ENCODE data around the gene PLD6. TPM values are rescaled to one million over a fixed set of nuclear protein-coding genes. Genes with fewer than 3 reads are reported as not detected.
"Not testable (repeated sequence)": the region's sequence is repeated elsewhere in the genome, so short reads cannot be mapped to it uniquely, and the experiment has no call there.

PLD6 gene
- total and polyA plus RNA-seq, 5 experiments from 2014 or later: 6.6 to 13.1 (median 9.8) TPM

DNA sequence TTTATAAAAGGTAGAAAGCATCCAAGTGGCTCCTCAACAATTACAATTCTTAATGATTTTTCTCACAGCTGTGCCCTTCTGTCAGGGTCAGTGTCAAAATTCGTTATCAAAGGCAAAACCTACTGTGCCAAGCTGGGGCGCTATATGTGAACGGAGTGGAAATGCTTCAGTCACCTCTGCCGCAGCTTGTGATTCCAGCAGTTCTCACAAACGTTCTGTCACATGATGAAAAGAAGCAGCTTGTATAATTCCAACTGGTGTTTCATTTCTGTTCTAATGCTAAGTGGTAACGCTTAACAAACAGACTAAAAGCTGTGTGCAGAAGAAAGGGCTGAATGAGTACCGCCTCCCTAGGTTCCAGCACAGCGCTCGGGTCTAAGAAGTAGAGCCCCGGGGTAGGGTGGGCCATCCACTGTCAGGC, 14.2 kb downstream of the PLD6 start:
- Mint-ChIP-seq H3K4me3 (no peak overlapping the region), H3K27ac (peak overlapping the region in 3 of 10 donors; percentile 12 to 44 (median 29)), H3K4me1 (peaks cover 2 to 22% (median 14%) of the 10 kb centered on the region in 4 donors), H3K9me3 (no peaks in the 10 kb centered on the region), H3K36me3 (peaks cover 0 to 11% (median 6%) of the 10 kb centered on the region in 3 donors), H3K27me3 (no peaks in the 10 kb centered on the region)
- no peak for ATAC-seq
- DNase-seq: no peak
- POLR2A ChIA-PET: interaction anchor here (0.7 to 1.2 kb wide), 2 partner anchors 8 to 9 kb away, joined by 3 read pairs; no protein-coding TSS in a partner anchor

DNA sequence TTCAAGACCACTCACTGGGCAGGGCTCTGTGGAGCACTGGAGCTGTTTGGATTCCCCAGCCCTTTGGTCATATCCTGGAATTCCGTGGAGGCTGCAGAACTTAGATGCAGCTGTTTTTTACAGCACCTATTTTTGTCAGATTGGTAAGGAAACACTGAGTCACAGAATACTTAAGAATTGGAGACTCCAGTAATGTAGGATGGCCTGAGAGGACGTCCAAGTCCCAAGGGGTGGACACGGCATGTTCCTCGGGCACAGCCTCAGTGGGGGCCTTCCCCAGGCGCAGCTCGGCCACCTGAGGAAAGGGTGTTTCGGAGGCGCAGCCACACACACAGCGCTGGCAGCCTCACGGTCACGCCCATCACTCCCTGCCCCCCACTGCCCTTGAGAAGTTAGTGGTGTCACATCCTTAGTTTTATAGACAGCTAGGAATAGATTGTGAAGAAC, 14.8 kb downstream of the PLD6 start:
- POLR2A ChIA-PET: interaction anchor here (1.2 kb wide), 1 partner anchor 7 kb away, joined by 3 read pairs; no protein-coding TSS in a partner anchor

DNA sequence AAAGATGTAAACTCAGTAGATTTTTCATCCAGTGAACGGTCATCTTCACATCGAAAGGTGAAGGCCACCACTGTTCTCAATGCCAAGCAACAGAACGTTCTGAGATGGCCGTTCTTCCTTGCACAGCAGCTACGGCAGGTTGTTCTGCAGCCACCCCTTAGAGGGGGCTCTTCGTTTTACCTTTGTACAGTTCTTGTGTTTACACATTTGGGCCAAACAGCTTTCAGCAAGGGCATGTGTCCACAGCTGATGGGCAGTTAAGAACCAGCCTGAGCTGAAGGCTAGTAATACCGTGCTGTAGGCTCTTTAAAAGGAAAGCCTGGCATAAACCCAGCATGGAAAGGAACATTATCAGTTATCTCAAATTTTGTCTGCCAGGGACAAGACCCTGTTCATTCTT, 15.9 kb downstream of the PLD6 start:
- Mint-ChIP-seq H3K27me3 (no peaks in the 10 kb centered on the region), H3K27ac (peak overlapping the region in 4 of 10 donors; percentile 18 to 73 (median 24))
- no peak for ATAC-seq

More for the DNA sequence above, 14.8 kb downstream of the PLD6 start:
- peak overlapping the region in 4 of 10 donors; percentile 3 to 48 (median 44) for H3K27ac Mint-ChIP-seq
- H3K4me3 Mint-ChIP-seq: no peak overlapping the region
- H3K9me3 Mint-ChIP-seq: no peaks in the 10 kb centered on the region
- DNase-seq (no peak), ATAC-seq (no peak)
- no peaks in the 10 kb centered on the region for H3K27me3 Mint-ChIP-seq
- H3K4me1 Mint-ChIP-seq: peaks cover 2 to 26% (median 20%) of the 10 kb centered on the region in 4 donors
- peaks cover 0 to 11% (median 6%) of the 10 kb centered on the region in 3 donors for H3K36me3 Mint-ChIP-seq

DNA sequence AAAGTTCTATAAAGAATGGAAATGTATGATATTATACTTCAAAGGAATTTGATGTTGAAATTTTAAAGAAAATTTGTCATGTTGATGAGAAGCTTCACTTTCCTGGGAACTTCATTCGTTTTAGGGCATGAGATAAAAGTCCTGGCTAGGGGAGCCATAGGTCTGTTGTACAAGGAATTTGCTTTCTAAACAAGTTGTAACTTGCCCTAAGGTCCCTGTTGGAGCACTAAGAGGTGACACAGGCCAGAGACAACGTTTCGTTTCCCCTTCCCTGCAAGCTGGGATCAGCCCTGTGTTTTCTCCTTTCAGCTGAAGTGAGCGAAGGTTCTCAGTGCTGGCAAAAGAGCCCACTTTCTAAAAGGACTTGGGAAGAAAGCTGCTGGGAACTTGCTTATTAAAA, 16.6 kb downstream of the PLD6 start:
- peak overlapping the region in 1 of 10 donors; percentile 29 for H3K27ac Mint-ChIP-seq
- ATAC-seq: no peak
- POLR2A ChIA-PET: interaction anchor here (0.8 to 1.3 kb wide), 4 partner anchors 8 to 16 kb away, joined by 5 read pairs; partner anchors contain the start of gene PLD6
- H3K36me3 Mint-ChIP-seq: peaks cover 0 to 17% (median 6%) of the 10 kb centered on the region in 3 donors
- DNase-seq: no peak
- no peak overlapping the region for H3K4me3 Mint-ChIP-seq
- peaks cover 8 to 42% (median 37%) of the 10 kb centered on the region in 4 donors for H3K4me1 Mint-ChIP-seq
- H3K9me3 Mint-ChIP-seq: no peaks in the 10 kb centered on the region
- no peaks in the 10 kb centered on the region for H3K27me3 Mint-ChIP-seq

More for the DNA sequence above, 15.9 kb downstream of the PLD6 start:
- peaks cover 0 to 14% (median 6%) of the 10 kb centered on the region in 3 donors for H3K36me3 Mint-ChIP-seq
- H3K9me3 Mint-ChIP-seq: no peaks in the 10 kb centered on the region
- POLR2A ChIA-PET: interaction anchor here (0.8 to 1.3 kb wide), 2 partner anchors 9 to 16 kb away, joined by 5 read pairs; partner anchors contain the start of gene PLD6
- peaks cover 5 to 36% (median 31%) of the 10 kb centered on the region in 4 donors for H3K4me1 Mint-ChIP-seq
- no peak overlapping the region for H3K4me3 Mint-ChIP-seq
- no peak for DNase-seq

DNA sequence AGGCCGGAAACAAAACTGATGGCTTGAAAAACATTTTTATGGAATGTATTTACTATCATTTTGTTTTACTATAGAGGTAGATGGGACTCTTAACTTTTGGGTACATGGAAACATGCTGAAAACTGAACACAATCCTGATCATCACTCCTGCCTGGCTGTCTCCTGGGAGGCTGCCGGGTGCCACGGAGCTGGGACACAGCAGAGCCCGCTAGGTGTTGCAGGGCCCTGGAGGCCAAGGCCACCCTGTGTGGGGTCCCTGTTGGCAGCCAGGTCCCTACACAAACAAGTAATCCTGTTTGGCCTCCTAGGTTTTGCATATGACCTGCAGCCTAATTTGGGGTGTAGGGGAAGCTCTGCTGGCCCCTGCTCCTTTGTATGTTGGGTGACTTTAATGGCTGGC, 17.5 kb downstream of the PLD6 start:
- H3K9me3 Mint-ChIP-seq: no peaks in the 10 kb centered on the region
- peaks cover 13 to 52% (median 47%) of the 10 kb centered on the region in 4 donors for H3K4me1 Mint-ChIP-seq
- no peak overlapping the region for H3K27ac Mint-ChIP-seq
- ATAC-seq (no peak), DNase-seq (no peak)
- POLR2A ChIA-PET: interaction anchor here (1.0 to 1.2 kb wide), 4 partner anchors 9 to 18 kb away, joined by 4 to 5 read pairs (median 5); partner anchors contain the start of gene PLD6
- no peak overlapping the region for H3K4me3 Mint-ChIP-seq
- no peaks in the 10 kb centered on the region for H3K27me3 Mint-ChIP-seq
- peaks cover 0 to 18% (median 6%) of the 10 kb centered on the region in 3 donors for H3K36me3 Mint-ChIP-seq

DNA sequence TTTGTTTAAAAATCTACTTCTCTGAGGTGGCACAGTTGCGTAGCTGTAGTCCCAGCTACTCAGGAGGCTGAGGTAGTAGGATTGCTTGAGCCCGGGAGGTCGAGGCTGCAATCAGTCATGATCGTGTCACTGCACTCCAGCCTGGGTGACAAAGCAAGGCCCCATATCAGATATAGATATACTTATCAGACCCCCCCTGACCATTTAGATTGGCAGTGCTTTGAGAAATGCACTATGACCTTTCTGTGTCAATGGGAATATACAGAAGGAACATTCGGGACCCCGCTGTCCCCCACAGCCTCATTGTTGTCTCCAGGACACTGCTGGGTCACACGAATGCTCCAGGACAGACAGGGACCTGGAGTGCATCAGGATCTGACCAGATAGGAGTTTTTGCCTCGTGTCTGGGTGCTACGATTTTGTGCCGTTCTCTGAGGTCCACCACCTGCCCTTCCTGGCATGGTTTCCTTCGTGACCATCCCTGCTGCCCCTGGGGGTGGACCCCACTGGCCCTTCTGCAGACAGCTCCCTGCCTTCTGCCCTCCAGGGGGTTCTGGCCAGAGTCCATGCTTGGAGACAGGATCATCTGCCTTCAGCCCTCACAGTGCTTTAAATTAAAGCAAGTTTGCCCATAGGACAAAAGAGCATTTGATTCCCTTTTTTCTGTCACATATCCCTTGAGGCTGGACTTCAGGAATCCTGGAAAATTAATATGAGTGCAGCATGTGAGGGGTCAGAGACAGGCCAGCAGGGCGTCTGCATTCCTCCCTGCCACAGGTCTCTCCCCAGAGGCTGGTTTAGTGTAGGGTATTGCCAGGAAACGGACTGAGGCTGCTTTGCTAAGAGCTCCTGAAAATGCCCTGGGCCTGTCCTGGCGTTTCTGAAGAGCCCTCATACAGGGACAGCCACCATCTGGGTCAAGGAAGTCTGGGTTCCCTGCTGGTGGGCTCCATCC, 19.3 kb downstream of the PLD6 start:
- DNase-seq (no peak), ATAC-seq (no peak)
- peak overlapping the region in 6 of 10 donors; percentile 14 to 73 (median 42) for H3K4me3 Mint-ChIP-seq
- H3K36me3 Mint-ChIP-seq: peaks cover 0 to 18% (median 8%) of the 10 kb centered on the region in 3 donors
- no peaks in the 10 kb centered on the region for H3K27me3 Mint-ChIP-seq
- POLR2A ChIA-PET: interaction anchor here (0.6 to 1.1 kb wide), 3 partner anchors 10 to 99 kb away, joined by 3 to 5 read pairs (median 3); partner anchors contain the start of gene PLD6
- peaks cover 18 to 62% (median 56%) of the 10 kb centered on the region in 4 donors for H3K4me1 Mint-ChIP-seq
- H3K9me3 Mint-ChIP-seq: no peaks in the 10 kb centered on the region
- H3K27ac Mint-ChIP-seq: peak overlapping the region; percentile 40 to 97 (median 74)

DNA sequence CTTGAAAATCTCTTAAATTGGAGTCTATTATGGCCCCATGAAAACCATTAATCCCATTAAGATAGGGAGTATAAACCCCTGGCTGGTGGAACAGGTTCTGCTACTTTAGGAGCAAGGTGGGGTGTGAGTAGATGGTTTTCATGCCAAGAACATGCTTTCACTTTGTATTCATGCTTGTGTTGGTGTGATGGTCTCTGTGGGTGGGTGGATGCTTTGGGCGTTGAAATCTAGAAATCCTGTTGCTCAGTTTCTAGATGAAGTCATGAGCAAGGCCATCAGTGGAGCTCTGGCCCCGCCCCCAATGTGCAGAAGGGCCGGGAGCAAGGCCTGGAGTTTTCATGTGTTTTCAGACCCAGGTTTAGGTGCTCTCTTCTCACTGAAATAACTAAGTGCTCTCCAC, 20.1 kb downstream of the PLD6 start:
- Mint-ChIP-seq H3K27me3 (no peaks in the 10 kb centered on the region), H3K4me1 (peaks cover 22 to 69% (median 63%) of the 10 kb centered on the region in 4 donors), H3K27ac (peak overlapping the region in 9 of 10 donors; percentile 18 to 97 (median 80)), H3K4me3 (peak overlapping the region in 9 of 10 donors; percentile 14 to 73 (median 63)), H3K36me3 (peaks cover 0 to 18% (median 8%) of the 10 kb centered on the region in 3 donors), H3K9me3 (no peaks in the 10 kb centered on the region)
- no peak for ATAC-seq
- POLR2A ChIA-PET: interaction anchor here (0.6 kb wide), 1 partner anchor 10 kb away, joined by 4 read pairs; no protein-coding TSS in a partner anchor
- DNase-seq: no peak

DNA sequence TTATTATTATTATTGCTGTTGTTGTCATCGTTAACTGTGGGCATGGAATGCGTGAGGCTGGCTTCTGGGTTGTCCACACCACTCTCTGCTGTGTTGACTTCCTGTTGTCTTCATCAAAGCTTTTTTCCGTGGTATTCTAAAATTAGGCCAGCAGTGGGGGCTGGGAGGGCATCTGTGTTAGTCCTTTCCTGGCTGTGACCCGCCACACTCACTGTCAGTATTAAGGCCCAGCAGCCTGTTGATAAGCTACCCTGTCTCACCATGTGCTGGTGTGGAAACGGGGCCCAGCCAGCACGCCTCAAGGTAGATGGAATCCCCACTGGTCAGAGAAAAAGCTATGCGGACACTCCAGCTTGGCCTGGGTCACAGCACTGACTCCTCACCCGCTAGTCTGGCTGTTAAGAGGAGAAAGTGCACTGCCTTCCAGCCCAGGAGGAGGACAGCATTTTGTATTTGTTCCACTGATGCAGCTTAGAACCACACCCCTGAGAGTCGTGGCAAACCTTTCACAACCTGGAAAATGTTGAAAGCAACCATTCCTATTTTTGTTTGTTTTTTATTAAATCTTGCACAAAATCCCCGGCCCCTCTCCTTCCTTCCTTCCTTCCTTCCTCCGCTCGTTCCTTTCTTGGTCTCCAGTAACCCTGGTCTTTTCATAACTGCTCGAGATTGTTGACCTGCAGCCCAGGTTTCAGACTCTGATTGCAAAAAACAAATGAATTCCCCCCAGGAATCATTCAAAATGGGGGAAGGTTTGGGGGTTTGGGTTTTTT, 21.0 kb downstream of the PLD6 start:
- not testable (repeated sequence) for DNase-seq

DNA sequence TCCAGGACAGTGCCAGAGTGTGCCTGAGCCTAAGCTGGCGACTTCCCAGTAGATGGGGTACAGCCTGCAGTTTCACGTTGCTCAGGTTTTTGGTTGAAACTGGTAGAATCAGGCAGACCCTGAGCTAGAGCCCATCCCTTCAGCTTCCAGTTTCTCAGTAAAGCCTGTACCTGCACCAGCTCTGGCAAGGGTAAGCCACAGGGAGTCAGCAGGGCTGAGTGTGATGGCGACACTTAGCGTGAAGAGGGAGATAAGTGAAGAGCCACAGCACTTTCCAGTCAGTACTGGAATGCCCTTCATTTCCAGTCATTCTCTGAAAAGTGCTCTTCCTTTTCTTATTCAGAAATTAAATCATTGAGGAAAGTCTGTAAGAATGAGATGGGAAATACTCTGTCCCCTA, 22.4 kb downstream of the PLD6 start:
- Mint-ChIP-seq H3K4me1 (peaks cover 33 to 91% (median 84%) of the 10 kb centered on the region in 4 donors), H3K4me3 (peak overlapping the region in 8 of 10 donors; percentile 26 to 73 (median 50)), H3K27ac (peak overlapping the region in 9 of 10 donors; percentile 34 to 99 (median 83)), H3K36me3 (peaks cover 0 to 19% (median 12%) of the 10 kb centered on the region in 3 donors), H3K27me3 (no peaks in the 10 kb centered on the region), H3K9me3 (no peaks in the 10 kb centered on the region)
- POLR2A ChIA-PET: interaction anchor here (0.9 to 7.2 kb wide), 4 partner anchors 8 to 53 kb away, joined by 3 to 79 read pairs (median 23); partner anchors contain the start of genes FLCN and PLD6
- DNase-seq: no peak
- no peak for ATAC-seq

More for the DNA sequence above, 21.0 kb downstream of the PLD6 start:
- POLR2A ChIA-PET: interaction anchor here (0.9 to 1.1 kb wide), 3 partner anchors 7 to 52 kb away, joined by 3 to 5 read pairs (median 3); partner anchors contain the start of gene FLCN
- Mint-ChIP-seq H3K4me1 (peaks cover 28 to 77% (median 72%) of the 10 kb centered on the region in 4 donors), H3K4me3 (peak overlapping the region; percentile 50 to 73 (median 64)), H3K36me3 (peaks cover 0 to 24% (median 13%) of the 10 kb centered on the region in 3 donors), H3K27ac (peak overlapping the region; percentile 39 to 99 (median 80))
- ATAC-seq, H3K27me3 Mint-ChIP-seq, H3K9me3 Mint-ChIP-seq: not testable (repeated sequence)

DNA sequence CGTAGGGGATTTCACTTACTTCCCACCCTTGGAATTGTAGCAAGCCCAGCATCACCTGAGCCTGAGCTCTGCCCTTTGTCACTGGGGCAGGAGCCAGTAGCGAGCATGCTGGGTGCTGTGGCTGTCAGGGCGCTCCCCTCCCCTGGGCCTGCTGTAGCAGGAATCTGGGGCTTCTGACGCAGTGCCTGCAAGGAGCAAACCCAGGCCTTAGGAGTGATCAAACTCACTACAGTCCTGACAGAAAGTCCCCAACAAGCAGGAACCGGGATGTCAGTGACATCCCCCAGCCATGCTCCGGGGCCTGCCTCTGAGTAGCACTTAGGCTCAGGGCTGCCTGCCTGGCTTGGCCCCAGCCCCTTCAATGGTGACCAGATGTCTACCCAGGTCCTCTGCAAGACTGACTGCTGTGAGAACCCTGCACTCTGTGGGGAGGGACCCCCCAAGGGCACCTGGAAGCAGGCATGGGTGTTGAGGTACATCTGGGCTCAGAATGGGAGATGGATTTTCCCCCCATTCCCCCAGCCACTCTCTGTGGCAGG, 23.5 kb downstream of the PLD6 start:
- H3K27ac Mint-ChIP-seq: peak overlapping the region; percentile 95 to 100 (median 98)
- ATAC-seq: peak; percentile 21 to 34
- H3K4me1 Mint-ChIP-seq: peaks cover 39 to 96% (median 87%) of the 10 kb centered on the region in 4 donors
- POLR2A ChIA-PET: interaction anchor here (0.5 to 7.2 kb wide), 13 partner anchors 8 to 1483 kb away, joined by 3 to 79 read pairs (median 5); partner anchors contain the start of genes COPS3, FLCN and PLD6
- peaks cover 0 to 17% (median 12%) of the 10 kb centered on the region in 3 donors for H3K36me3 Mint-ChIP-seq
- H3K9me3 Mint-ChIP-seq: no peaks in the 10 kb centered on the region
- H3K27me3 Mint-ChIP-seq: no peaks in the 10 kb centered on the region
- peak overlapping the region in 9 of 10 donors; percentile 79 to 97 (median 92) for H3K4me3 Mint-ChIP-seq
- peak in 1 of 10 donors; percentile 15 for DNase-seq

Data from naive thymus-derived CD8-positive, alpha-beta T cell (primary cell).